AG10803 (cell line): Measurements from ENCODE around the gene EEF2KMT.

Experiments used
- DNase-seq: peaks from one replicate; pipeline ENCODE4 v3.0.0; 2010; ENCODE audit warnings: low read depth
- H3K4me3 ChIP-seq: 2 replicates; pipeline ENCODE4 v1.5.1; 2011; ENCODE audit warnings: mild to moderate bottlenecking, low read length, control low read depth
- CTCF ChIP-seq: conservative IDR thresholded peaks from 2 replicates; pipeline ENCODE4 v1.5.1; 2011; ENCODE audit warnings: mild to moderate bottlenecking, low read length, control low read depth, inconsistent platforms

The EEF2KMT gene

GRCh38 chr16:5064915-5065314 is 32.7 kb downstream of the EEF2KMT start:
- no peak for DNase-seq
- TF ChIP-seq CTCF: no peak

GRCh38 chr16:5062790-5063765 is 34.5 kb downstream of the EEF2KMT start:
- TF ChIP-seq CTCF: no peak
- no peak for DNase-seq
- H3K4me3 ChIP-seq: no peak overlapping the region

More at GRCh38 chr16:5064915-5065314, 32.7 kb downstream of the EEF2KMT start:
- H3K4me3 ChIP-seq: no peak overlapping the region

GRCh38 chr16:5062051-5062450 is 35.5 kb downstream of the EEF2KMT start:
- TF ChIP-seq CTCF: no peak
- no peak overlapping the region for H3K4me3 ChIP-seq
- no peak for DNase-seq

GRCh38 chr16:5060073-5060641 is 37.4 kb downstream of the EEF2KMT start:
- DNase-seq: no peak
- H3K4me3 ChIP-seq: no peak overlapping the region
- no peak for TF ChIP-seq CTCF

GRCh38 chr16:5059386-5060072 is 38.1 kb downstream of the EEF2KMT start:
- H3K4me3 ChIP-seq: no peak overlapping the region
- TF ChIP-seq CTCF: no peak

GRCh38 chr16:5058476-5058875 is 39.1 kb downstream of the EEF2KMT start:
- peak; percentile 24; the same call in 1 of the 2 replicates for TF ChIP-seq CTCF
- DNase-seq: no peak
- H3K4me3 ChIP-seq: no peak overlapping the region

More at GRCh38 chr16:5059386-5060072, 38.1 kb downstream of the EEF2KMT start:
- no peak for DNase-seq
